GM18867 (cell line): Measurements from ENCODE around the gene PLAAT3.
"Not testable (repeated sequence)": the region's sequence is repeated elsewhere in the genome, so short reads cannot be mapped to it uniquely, and the experiment has no call there.

Experiments
- ATAC-seq: cut with Tn5 transposase; IDR thresholded peaks from one replicate; pipeline ENCODE4 v1.9.1; 2021; ENCODE audit warnings: mild to moderate bottlenecking, moderate library complexity; ENCODE audit not compliant: unreplicated experiment

Gene PLAAT3

DNA sequence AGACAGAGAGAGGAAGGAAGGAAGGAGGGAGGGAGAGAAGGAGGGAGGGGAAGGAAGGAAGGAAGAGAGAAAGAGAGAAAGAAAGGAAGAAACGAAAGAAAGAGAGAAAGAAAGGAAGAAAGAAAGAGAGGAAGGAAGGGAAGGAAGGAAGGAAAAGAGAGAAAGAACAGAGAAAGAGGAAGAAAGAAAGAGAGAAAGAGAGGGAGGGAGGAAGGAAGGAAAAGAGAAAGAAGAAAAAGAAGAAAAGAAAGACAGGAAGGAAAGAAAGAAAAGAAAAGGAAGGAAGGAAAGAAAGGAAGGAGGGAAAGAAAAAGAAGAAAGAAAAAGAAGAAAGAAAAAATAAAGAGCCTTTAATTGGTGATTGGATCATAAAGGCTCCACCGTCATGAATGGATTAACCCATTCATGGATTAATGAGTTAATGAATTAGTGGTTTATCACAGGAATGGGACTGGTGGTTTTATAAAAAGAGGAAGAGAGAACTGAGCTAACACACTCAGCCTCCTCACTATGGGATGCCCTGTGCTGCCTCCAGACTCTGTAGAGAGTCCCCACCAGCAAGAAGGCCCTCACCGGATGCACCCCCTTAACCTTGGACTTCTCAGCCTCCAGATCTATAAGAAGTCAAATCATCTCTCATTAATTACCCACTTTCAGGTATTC lies 42.1 kb downstream of the PLAAT3 start:
- ATAC-seq = peak; percentile 57

DNA sequence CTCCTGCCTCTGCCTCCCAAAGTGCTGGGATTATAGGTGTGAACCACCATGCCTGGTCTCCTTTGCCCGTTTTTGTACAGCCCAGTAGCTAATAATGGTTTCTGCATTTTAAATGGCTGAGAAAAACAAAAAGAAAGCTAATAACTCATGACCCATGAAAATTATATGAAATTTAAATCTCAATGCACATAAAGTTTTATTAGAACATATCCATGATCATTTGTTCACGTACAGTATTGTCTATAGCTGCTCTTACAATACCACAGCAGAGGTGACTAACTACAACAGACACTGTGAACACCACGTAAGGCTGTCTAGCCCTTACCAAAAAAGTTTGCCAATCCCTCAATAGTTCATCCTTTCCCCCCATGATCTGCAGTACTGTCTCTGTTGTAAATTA lies 44.7 kb downstream of the PLAAT3 start:
- no peak for ATAC-seq

DNA sequence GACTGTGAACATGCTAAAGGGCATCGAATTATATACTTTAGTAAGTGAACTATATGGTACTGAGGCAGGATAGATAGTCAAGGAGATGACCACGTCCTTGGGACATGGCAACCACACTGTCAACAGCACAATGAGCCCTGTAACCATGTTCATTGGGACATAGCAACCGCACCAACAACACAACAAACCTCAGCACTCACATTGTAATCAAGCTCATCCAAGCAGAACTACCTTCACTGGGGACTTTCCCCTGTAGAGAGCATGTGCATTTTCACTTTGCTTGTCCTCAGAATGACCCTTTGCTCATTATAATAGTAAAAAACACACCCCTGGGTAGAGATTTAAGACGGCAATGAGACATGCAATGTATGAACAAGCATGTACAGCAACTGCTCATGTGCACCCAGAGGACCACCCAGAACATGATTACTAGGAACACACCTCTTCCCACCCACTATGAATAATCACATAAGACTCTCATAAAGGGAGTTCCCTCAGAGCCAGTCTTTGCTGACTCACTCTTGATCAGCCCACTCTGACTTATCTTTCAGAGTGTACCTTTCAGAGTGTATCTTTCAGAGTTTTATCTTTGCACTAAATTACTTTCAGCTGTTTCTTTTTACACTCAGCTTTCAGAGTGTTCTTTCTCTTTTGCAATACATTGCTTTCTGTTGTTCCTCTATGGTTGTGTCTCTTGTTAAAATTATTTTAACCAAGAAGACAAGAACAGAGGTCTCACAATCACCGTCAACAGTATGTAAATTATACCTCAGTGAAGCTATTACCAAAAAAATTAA lies 47.0 kb downstream of the PLAAT3 start:
- peak; percentile 81 for ATAC-seq

GRCh38 chr11:63564784-63565350 lies 49.4 kb downstream of the PLAAT3 start:
- ATAC-seq = no peak

DNA sequence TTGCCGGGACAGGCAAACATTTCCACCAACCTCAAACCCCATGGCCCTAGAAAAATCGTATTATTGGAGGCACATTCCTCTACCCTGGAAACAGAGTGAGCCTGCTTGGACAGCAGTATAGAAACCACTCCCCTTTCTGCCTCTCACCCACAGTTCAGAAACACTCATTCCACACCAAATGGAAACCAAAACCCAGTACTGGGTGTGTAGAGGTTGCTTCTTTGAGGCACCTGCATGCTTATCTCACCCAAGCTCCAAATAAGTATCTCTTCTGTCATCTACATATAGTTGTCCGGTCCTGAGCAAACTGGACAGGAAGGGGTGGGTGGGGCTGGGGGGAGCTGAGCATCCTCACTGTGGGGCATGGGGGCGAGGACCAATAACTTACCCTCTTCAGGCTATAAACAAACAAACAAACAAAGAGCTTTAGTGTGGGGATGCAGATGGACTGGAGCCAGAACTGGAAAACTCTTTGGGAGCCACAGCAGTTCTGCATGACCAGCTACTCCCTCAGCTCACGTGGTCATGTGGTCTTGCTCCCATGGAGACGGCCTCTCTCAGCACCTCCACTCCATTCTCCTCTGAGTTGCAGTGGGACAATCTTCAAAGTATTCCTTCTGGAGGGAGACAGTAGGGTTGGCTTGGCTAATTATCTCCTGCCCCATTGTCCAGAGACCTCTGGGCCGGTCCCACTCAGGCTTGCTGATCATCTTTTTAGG lies 50.0 kb downstream of the PLAAT3 start:
- peak; percentile 74 for ATAC-seq

DNA sequence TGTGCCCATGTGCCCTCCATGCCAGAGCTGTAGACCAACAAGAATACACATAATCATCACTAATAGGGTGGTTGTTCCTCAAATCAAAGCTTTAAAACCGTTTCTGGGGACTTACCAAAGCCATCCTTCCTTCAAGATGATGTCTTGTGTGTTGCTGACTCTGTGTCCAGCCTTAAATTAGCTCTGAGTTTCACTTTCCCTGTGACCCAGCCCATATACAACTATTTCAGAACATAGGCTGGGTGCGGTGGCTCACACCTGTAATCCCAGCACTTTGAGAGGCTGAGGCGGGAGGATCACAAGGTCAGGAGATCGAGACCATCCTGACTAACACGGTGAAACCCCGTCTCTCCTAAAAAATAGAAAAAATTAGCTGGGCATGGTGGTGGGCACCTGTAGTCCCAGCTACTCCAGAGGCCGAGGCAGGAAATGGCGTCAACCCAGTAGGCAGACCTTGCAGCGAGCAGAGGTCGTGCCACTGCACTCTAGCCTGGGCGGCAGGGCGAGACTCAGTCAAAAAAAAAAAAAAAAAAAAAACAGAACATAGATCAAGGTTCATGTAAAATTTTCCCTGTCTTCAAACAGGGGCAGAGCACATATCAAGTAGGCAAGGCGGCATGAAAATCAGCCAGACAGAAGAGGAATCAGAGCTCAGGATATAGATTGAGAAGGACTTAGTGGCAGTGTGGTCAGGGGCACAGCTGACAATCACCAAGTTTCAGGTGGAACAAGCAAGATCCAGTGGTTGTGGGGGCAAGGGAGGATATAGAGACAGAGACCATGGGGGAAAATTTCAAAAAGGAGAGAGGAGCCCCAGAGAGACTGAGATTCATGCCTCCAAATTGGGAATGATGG lies 50.8 kb downstream of the PLAAT3 start, which contains the start of gene PLAAT2:
Gene PLAAT2 (minus strand): TSS at position 179 of the 855 bp plus-strand sequence. CDS start 55 bp downstream, at position 124.
- peak; percentile 0 for ATAC-seq

- no peak for ATAC-seq
Measured at GRCh38 chr11:63560506-63561180, 53.6 kb downstream of the PLAAT3 start.

- no peak for ATAC-seq
Measured at GRCh38 chr11:63558459-63559157, 55.6 kb downstream of the PLAAT3 start.

DNA sequence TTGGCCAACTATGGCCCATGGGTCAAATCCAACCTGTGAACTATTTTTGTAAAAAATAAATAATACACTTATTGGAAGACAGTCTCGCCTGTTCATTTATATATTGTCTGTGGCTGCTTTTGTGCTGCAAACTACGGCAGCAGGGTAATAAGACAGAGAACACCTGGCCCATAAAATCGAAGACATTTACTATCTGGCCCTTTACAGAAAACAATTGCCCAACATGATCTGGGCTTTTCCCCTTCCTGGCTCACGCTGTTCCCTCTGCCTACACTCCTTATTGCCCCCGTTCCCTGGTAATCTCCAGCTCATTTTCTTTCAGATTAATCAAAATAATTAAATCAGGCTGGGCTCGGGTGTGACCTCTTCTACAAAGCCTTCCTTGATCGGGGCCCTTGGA lies 56.7 kb downstream of the PLAAT3 start:
- no peak for ATAC-seq

DNA sequence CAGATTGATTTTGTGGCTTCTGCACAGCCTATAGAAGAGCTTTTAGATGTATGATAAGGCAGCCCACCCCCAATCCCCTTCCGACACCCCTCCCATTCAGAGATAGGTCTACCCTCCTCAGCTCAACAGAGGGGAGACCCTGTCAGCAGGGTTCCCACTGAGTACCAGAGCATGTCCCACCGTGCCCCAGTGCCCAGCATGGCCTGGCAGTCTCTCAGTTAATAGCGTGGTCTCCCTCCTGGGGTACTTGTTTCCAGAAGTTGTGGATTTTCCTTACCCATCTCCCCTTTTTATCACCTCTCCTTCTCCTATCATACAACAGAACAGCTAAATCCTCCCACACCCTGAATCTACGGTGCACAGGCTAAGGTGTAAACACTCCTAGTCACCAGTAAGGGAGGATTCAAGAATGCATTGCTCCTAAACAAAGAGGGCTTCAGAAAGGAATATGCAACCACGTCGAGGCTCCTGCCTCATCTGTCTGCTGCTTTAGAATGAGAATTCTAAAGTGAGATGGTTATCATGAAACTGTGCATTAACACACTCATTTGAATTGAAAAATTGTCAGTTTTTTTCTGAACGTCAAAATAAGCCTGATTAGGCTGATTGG lies 57.7 kb downstream of the PLAAT3 start:
- no peak for ATAC-seq

- ATAC-seq = no peak
Measured at GRCh38 chr11:63554877-63555223, 59.4 kb downstream of the PLAAT3 start.

- ATAC-seq = peak; percentile 67
Measured at GRCh38 chr11:63553759-63554158, 60.5 kb downstream of the PLAAT3 start.

DNA sequence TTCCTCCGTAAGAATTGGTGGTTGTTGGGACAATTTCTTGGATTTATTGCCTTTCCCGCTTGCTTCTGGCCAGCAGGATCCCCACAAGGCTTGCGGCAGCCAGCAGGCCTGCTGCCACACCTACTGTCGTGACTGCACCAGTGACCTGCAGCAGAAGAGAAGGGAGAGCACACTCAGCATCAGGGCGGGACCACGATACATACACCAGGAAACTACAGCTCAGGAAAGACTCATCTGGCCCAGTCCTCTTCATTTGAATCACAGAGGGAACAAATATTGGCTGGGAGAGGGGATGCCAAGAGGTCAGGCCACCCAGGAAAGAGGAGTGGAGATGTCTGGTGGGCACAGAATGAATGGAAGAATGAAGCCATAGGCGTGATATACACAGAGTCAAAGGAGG lies 61.3 kb downstream of the PLAAT3 start:
- no peak for ATAC-seq

DNA sequence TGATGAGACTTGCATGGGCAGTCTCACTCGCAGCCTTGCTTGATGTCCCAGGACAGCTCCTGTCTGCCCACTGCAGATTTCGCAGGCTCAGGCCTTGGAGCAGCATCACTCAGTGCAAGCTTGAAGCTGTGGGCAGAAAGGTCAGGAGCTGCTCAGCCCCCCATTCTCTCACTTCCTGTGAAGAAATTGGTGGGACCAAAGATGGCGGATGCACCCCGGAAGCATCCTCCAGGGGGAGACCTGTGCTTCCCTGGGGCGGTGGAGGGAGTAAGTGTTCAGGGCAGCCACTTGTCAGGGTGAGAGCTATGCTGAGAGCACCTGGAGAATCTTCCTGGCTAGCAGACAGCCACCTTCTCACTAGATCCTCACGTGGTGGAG lies 62.4 kb downstream of the PLAAT3 start:
- ATAC-seq = no peak

DNA sequence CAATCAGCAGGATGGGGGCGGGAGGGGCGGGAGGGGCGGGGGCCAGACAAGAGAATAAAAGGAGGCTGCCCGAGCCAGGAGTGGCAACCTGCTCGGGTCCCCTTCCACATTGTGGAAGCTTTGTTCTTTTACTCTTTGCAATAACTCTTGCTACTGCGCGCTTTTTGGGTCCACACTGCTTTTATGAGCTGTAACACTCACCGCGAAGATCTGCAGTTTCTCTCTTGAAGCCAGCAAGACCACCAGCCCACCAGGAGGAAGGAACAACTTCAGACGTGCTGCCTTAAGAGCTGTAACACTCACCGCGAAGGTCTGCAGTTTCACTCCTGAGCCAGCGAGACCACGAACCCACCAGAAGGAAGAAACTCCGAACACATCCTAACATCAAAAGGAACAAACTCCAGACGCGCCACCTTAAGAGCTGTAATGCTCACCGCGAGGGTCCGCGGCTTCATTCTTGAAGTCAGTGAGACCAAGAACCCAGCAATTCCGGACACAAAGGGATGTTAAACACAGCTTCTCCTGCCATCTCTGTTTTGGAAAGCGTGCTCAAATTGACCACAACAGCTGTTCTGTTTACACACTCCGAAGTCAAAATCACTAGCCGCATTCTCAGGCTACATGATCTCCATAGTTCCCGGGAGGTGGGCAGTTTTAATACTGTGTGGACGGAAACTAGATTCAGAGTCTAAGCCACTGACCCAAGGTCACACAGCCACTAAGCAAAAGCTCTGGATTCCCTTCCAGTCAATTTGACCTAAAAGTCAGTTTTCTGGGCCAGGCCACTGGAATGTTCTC lies 62.9 kb downstream of the PLAAT3 start:
- ATAC-seq = no peak

DNA sequence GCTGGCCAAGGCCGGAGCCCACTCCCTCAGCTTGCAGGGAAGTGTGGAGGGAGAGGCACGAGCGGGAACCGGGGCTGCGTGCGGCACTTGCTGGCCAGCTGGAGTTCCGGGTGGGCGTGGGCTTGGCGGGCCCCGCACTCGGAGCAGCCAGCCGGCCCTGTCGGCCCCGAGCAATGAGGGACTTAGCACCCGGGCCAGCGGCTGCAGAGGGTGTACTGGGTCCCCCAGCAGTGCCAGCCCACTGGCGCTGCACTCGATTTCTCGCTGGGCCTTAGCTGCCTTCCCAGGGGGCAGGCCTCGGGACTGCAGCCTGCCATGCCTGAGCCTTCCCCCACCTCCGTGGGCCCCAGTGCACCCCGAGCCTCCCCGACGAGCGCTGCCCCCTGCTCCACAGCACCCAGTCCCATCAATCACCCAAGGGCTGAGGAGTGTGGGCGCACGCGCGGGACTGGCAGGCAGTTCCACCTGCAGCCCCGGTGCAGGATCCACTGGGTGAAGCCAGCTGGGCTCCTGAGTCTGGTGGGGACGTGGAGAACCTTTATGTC lies 64.0 kb downstream of the PLAAT3 start:
- not testable (repeated sequence) for ATAC-seq

GRCh38 chr11:63549411-63549810 lies 64.8 kb downstream of the PLAAT3 start:
- no peak for ATAC-seq

DNA sequence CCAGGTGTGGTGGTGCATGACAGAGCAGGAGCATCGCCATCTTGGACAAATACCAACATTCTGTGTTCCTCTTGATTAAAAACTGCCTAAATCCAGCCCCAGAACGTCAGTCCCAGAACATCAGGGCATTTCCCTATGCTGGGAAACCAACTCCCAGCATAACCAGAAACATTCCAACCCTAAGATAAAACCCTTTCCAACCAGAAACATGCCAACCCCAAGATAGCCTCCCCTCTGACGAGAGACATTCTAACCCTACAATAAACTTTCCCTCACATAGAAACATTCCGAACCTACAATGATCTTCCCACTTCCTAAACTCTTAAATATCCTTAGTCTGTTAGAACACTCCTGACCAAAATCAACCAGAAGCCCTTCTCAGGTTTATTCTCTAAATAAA lies 66.1 kb downstream of the PLAAT3 start:
- ATAC-seq = no peak
